Activated gamma-delta T cell (primary cell): Measurements from ENCODE around the gene PTPRN2.
"Not testable (repeated sequence)": the region's sequence is repeated elsewhere in the genome, so short reads cannot be mapped to it uniquely, and the experiment has no call there.

Source experiments
- DNase-seq: peaks from one replicate; lab custom pipeline; 2025; lab: John Stamatoyannopoulos, UW

Gene PTPRN2

DNA sequence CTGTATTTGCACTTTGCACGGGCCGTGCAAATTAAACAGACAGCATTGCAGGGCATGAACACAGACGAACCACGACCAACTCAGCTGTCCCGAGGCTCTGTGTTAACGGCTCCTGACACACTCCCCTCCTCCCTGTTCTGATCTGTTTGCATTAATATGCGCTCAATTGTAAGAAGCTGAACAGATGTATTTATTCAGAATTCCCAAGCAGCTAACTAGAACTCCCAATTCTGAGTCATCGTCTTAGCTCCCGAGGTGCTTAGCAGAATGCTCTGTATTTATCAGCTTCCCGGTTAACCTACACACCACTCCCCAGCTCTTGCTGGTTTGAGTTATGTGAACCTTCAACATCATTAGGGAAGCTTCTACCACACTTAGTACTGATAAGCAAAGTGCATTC is 286.4 kb downstream of the PTPRN2 start:
- no peak for DNase-seq

DNA sequence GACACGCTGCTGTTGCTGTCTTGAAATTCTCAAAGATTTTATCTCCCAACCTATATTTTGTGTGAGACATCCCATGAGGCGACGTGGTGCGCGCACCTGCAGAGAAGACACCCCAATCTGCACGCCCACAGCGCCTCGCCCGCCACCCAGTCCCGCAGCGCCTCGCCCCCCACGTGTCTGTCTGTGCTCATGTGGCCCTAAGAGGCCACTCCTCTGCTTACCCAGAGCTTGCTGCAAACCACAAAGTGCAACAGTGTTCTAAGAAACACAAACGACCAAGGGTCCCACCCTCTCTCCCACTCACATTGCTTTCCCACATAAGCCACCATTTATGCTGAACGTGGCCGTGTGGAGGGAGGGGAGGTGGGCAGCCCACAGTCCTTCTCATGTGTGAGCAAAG is 287.2 kb downstream of the PTPRN2 start:
- DNase-seq, result no peak

DNA sequence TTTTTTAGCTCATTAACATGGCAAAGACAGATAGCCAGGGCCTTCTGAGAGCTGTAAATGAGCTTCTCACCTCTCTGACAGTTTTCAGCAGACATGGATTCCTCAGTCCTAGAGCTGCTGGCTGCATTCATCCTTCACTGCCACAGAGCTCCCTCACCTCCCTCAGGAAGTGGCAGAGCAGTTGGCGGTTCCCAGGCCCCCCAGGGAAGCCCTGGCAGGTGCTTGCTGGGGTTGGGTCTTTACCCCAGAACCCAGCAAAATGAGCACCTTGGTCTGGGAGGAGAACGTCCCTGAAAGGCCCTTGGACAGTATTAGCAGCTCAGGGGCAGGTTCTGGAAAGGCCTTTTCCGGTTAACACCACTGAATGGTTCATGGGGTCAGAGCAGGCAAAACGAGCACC is 288.0 kb downstream of the PTPRN2 start:
- DNase-seq, result no peak

DNA sequence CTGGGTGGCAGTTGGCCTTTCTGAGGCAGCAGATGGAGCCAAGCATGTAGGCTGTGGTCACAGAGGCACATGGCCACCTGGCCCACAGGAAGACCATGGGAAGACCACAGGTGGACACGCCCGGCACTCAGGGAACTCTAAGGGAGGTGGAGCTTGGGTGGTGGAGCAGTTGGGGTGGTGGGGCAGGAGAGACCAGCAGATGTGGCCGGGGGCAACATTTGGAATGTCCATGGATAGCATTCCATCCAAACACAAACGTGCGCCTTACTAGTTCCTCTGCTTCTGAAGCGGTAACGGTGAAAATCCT is 290.9 kb downstream of the PTPRN2 start:
- DNase-seq, result no peak

DNA sequence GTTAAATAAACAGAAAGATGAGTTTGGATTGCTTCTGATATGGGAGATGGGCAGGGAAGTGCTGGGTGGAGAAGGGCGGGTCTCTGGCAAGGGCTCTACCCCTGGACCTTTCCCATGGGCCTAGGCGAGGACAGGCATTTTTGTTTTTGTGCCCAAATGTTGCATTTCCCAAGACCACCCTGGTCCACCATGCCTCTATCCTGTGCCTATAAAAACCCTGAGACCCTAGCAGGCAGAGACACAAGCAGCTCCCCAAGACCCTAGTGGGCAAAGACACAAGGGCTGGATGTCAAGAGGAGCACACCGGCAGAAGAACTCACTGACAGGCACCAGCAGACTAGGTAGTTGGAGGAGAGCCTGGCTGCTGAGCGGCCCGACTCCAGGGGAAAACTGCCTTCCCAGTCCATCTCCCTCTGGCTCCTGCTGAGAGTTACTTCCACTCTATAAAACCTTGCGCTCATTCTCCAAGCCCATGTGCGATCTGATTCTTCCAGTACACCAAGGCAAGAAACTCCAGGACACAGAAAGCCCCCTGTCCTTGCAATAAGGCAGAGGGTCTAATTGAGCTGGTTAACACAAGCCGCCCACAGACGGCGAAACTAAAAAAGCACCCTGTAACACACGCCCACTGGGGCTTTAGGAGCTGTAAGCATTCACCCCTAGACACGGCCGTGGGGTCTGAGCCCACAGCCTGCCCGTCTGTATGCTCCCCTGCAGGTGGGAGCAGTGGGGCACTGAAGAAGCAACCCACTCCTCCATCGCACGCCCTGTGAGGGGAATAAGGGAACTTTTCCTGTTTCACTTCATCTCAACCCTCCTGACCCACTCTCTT is 291.4 kb downstream of the PTPRN2 start:
- DNase-seq, result no peak

DNA sequence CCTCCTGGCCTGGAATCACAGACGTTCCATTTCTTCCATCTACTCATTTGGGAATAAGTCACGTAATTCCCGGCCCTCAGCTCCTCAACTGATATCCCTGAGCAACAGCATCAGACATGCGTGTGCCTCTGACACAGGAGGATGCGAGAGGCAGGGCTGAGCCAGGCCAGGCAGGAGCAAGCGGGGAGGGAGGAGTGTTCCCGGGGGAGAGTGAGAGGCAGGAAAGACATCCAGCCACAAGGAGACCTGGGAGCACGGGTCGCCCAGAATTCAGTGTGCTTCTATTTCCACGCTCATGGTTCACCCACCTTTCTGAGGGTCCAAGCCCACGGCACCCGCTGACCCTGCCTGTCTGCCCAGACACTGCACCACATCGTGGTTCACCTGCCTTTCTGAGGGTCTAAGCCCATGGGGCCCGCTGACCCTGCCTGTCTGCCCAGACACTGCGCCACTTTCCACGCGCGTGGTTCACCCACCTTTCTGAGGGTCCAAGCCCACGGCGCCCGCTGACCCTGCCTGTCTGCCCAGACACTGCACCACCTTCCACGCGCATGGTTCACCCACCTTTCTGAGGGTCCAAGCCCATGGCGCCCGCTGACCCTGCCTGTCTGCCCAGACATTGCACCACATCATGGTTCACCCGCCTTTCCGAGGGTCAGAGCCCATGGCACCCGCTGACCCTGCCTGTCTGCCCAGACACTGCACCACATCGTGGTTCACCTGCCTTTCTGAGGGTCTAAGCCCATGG is 293.0 kb downstream of the PTPRN2 start:
- not testable (repeated sequence) for DNase-seq

DNA sequence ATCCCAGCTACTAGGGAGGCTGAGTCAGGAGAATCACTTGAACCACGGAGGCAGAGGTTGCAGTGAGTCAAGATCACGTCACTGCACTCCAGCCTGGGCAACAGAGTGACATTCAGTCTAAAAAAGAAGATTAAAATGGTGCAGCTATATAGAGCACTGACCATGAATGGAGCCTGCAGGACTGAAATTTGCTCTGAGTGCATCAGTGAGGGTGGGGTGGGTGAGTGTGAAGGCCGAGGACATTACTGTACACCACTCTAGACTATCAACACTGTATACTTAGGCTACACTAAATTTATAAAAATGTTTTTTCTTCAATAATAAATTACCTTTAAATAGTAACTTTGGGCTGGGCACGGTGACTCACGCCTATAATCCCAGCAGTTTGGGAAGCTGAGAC is 294.7 kb downstream of the PTPRN2 start:
- no peak for DNase-seq

DNA sequence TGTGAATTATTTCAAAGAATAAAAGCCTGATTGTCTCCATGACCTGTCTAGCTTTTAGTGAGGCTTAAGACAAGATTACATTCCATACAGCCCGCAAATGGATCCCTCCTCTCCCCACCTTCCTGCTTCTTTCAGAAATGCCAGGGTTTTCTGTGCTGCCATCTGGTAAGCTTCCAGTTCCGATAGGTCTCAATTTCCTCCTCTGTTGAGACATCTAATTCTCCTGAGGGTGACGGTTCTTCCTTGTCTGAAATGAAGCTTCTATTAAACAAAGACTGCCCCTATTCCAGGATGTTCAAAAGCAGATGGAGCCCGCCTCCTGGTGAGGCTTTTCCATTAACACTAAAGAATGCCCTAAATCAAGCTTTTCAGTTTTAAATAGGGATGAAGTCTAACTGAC is 295.6 kb downstream of the PTPRN2 start:
- DNase-seq, result no peak

DNA sequence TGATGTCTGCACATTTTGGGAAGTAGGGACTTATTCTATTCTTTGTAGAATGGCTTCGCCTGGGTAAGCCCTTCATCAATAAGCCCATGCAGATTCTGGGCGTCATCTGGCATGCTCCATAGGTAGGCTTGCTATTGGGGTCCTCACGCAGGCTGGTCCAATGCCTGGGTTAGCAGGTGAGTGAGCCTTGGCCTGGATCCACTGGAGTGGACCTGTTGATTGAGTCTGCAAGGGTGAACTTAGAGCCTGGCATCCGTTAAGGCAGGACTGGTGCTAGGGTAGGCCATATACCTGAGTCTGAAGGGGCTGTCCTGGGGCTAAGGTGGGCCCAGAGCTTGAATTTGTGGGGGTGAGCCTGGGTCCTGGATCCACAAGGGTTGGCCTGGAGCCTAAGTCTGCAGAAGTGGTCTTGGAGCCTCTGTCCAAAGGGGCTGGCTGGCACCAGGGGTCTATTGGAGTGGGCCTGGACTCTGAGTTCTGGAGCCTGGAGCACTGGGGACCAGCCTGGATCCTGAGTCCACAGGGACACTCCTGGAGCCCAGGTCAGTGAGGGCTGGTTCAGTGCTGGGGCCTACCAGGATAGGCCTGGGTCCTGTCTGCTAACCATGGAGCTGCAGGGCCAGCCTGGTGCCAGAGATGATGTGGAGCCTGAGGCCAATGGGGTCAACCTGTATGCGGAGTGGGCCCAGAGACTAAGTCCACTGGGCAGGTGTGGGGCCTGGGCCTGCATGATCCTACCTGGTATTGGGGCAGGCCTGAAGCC is 297.7 kb downstream of the PTPRN2 start:
- no peak for DNase-seq

DNA sequence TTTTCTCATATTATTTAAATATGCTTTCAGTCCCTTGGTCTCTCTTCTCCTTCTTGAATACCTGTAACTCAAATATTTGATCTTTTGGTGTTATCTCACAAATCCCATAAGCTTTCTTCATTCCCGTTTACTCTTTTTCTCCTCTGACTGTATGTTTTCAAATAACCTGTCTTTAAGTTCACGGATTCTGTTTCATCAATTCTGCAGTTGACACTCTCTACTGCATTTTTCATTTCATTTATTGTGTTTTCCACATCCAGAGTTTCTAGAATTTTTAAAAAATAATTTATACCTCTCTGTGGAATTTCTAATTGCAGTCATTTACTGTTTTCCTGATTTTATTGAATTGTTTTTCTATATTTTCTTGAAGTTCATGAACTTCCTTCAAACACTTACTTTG is 298.4 kb downstream of the PTPRN2 start:
- DNase-seq, result no peak

DNA sequence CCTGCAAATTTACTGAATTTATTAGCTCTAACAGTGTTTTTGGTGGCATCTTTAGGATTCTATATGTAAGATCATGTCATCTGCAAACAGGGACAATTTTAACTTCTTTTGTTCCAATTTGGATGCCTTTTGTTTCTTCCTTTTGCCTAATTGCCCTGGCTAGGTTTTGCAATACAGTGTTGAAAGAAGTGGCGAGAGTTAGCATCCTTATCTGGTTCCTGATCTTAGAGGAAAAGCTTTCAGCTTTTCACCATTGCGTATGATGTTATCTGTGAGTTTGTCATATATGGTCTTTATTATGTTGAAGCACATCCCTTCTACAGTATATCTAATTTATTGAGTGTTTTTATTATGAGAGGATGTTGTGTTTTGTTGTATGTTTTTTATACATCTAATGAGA is 301.4 kb downstream of the PTPRN2 start:
- no peak for DNase-seq

DNA sequence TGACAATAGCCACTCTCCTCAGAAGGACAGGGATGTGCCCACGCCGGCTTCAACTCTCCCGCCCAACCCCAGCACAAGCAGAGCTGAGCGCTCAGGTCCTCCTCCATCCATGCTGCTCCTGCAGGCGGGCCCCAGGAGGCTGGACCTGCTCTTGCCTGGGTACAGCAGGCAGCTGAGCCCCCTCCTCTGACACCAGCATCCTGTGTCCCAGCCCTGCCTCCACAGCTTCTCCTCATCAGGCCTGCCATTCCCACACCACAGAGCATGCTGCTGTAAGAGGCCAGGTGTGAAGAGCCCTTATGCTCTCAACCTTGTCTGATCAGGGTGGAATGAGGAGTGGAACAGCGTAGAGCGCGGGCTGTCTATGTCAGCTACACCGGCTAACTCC is 302.2 kb downstream of the PTPRN2 start:
- no peak for DNase-seq

DNA sequence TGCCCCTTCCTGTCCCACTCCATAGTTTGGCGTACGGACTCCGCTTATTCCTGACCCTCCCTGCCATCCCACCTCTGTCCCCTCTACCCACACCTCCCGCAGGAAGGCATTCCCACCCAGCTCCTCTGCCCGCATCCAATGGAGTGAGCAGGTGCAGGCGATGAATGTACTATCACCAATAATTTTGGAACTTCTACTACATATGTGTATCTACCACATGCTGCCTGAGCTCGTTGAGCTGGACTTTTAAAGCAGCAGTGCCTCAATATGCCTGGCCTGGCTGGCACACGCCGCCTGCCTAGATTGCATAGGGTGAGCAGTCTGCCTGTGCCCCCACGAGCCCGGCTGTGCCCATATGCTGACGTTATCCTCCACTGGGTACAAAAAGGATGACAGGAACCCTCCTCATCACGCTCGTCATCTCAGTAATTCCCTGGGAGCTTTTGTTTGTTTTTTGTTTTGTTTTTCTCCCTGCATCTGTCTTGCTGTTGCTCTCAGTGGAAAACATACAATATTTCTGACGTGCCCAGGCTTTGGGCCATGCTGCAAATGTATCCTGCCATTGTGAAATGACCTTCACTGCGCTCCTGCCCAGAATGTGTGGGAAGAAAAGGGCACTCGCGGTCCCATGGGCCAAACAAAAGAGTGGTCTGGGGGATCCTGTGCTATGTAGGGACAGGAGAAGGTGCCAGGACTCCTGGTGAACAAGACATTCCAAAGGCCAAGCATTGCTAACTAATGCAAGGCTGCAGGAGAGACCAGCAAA is 302.8 kb downstream of the PTPRN2 start:
- no peak for DNase-seq

DNA sequence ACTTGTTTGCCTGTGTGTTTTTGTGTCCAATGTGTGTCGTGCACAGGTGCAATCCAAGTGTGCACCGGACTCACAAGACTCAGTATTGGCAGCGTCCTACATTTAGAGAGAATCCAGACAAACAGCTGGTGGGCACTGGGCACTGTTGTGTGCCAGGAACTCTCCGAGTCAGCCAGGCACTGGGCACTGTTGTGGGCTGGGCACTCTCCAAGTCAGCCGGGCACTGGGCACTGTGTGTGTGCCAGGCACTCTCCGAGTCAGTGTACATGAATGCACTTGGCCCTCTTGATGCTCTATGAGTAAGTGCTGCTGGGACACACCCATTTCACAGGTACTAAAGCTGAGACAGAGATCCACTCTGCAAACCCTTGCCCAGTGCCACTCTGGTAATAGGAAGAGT is 303.5 kb downstream of the PTPRN2 start:
- DNase-seq, result no peak

DNA sequence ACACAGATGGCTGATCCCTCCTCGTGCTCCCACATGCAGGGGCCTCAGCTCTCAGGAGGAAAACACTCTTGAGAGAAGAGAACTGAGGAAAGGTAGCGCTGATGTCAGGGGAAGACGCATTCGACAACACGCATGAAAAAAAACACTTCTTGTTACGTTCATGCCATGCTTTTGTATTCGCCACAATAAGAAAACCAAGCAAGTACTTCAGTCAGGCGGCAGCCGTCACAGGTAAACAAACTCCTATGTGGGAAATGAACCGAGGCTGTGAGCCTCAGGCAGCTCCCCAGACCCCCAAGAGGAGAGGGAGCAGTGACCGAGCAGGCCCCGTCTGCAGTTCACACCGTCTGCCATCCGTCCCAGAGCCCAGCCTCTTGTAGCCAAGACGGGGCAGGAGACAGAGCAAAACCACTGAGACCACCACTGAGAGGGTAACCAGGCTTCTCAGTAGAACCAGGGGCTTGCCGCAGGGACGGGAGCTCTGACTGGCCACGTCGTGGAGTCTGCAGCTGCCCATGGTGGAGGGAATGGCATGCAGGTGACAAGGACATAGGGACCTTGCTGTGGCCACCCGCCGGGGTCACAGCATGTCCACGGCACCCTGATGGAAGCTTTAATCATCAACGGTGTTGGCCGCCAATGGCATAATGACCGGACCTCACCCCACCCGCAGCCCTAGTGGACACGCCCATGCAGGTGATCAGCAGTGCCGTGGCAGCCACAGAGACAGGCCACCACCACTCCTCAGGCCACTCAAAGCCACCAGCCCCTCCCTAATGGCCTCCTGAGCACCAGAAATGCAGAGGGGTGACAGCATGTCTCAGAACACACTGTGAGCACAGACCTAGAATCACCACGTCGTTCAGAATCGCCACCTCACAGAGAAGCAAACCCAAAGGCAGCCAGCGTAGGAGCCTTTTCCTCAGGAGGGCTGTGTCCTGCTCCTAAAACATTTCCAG is 304.3 kb downstream of the PTPRN2 start:
- DNase-seq, result no peak

DNA sequence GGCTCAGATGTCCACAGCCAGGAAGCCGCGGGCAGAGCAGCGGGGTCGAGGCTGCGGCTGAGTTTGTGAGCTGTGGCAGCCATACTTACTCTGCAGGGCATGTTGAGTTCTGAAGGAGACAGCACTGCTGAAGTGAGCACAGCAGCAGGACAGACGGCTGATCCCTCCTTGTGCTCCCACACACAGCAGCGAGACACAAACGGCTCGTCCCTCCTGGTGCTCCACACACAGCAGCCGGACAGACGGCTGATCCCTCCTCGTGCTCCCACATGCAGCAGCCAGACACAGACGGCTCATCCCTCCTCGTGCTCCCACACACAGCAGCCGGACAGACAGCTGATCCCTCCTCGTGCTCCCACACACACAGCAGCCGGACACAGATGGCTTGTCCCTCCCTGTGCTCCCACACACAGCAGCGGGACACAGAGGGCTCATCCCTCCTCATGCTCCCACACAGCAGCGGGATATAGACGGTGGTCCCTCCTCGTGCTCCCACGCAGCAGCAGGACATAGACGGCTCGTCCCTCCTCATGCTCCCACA is 305.1 kb downstream of the PTPRN2 start:
- no peak for DNase-seq

DNA sequence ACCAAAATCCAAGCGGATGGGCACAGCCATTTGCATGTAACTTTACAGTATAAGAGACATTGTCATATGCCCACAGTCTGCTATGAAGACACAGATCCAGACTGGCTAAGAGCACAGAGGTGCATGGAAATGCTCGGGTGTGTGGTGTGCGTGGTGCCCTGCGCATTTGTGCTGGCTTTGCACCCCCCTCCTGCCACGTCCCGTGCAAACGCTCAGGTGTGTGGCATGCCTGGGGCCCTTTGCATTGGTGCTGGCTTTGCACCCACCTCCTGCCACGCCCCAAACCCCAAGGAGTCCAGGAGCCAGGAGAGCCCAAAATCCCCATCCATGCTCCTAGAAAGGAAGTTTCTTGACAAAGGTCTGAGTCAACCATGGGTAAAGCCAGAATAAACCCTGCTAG is 306.2 kb downstream of the PTPRN2 start:
- no peak for DNase-seq

DNA sequence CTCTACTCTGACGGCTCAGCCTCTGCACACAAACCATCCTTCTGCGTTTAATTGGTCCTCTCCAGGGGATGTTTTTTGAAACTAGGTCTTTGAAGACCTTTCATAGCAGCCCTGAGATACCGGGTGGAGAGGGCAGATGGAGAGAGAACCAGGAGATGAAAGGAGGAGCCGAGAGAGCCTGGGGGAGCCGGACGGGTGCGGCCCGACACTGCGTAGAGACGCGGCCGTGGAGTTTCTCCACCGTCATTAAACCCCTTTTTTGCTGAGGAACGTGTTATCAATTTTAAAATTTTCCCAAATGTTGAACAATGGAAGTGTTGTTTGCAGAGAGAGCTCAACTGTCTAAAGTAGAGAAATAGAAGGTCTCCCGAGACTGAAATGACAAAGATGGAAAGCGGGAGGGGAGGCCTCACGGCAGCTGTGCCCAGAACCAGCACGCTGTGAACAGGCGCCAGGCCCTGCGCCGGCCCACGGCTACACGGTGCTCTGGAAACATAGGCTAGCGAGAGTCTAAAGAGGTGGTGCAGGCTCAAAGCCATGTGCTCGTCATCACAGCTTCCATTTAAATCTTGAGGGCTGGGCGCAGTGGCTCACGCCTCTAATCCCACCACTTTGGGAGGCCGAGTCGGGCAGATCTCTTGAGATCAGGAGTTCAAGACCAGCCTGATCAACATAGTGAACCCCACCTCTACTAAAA is 307.0 kb downstream of the PTPRN2 start:
- no peak for DNase-seq

DNA sequence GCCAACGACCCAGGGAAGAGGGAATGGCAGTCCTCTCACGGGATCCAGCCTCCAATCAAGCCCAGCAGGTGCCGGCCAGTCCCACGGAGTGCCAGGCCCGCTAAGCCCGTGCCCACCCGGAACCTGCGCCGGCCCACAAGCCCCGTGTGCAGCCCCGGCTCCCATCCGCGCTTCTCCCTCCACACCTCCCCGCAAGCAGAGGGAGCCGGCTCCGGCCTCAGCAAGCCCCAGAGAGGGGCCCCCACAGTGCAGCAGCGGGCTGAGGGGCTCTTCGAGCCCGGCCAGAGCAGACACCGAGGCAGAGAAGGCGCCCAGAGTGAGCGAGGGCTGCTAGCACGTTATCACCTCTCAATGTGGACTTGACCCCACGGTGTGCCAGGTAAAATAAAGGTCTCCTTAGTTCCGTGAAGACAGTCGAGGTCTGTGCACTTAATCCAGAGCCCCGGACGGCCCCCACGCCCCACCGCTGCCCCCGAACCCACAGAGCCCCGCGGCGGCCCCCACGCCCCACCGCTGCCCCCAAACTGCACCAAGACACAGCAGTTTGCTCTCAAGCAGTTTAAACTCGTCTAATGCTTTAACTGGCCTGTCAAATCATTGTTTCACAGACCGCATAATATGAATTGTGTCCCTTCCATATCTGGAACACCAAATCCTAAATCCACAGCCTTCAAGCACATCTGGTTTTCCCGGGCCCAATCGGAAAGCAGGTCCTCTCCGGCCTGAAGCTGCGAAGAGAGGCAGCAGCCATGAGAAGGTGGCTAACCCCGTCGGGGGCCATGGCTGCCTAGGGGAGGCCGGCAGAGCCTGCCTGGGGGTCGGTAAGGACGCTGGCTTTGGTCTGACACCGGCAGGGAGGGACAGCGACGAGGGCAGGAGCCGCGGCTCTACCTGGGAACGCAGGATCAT is 307.8 kb downstream of the PTPRN2 start:
- DNase-seq, result no peak
